Measurements from ENCODE around the gene TESK2.

The TESK2 gene

GRCh38 chr1:45354838-45355237 is 136.1 kb downstream of the TESK2 start:
- H3K27ac ChIP-seq (ENCODE audit: low read length): no peak overlapping the region
- DNase-seq (no peak), ATAC-seq (ENCODE audit: insufficient read depth, low read depth) (no peak)
- no peaks in the 10 kb centered on the region for H3K36me3 ChIP-seq (ENCODE audit: insufficient read depth, low read length)
- H3K4me3 ChIP-seq (ENCODE audit: low read depth in 1 of 2, low read length in 2 of 2): no peak overlapping the region
- no peak overlapping the region for H2AFZ ChIP-seq (ENCODE audit: low read depth, low read length)
- no peak overlapping the region for H3K9ac ChIP-seq (ENCODE audit: low read depth, low read length)
- no peak overlapping the region for H3K4me2 ChIP-seq (ENCODE audit: insufficient read depth, low read length)
- no peaks in the 10 kb centered on the region for H3K9me3 ChIP-seq (ENCODE audit: insufficient read depth, low read length, severe bottlenecking)
- no peaks in the 10 kb centered on the region for H4K20me1 ChIP-seq (ENCODE audit: insufficient read depth, low read length)
- TF ChIP-seq CTCF (IDR thresholded peaks at IDR 0.05; ENCODE audit: borderline replicate concordance, extremely low read depth, low read length, poor library complexity, severe bottlenecking) (no peak), EZH2 (IDR thresholded peaks at IDR 0.05; ENCODE audit: borderline replicate concordance, low read depth, low read length, severe bottlenecking) (no peak)
- H3K27me3 ChIP-seq (ENCODE audit: insufficient read depth, low read length, poor library complexity): no peaks in the 10 kb centered on the region
- H3K4me1 ChIP-seq (ENCODE audit: insufficient read depth, low read length): no peaks in the 10 kb centered on the region
- no peaks in the 10 kb centered on the region for H3K79me2 ChIP-seq (ENCODE audit: insufficient read depth, low read length)

- H3K9me3 ChIP-seq (ENCODE audit: insufficient read depth, low read length, severe bottlenecking): no peaks in the 10 kb centered on the region
- no peak overlapping the region for H2AFZ ChIP-seq (ENCODE audit: low read depth, low read length)
- no peaks in the 10 kb centered on the region for H3K27me3 ChIP-seq (ENCODE audit: insufficient read depth, low read length, poor library complexity)
- no peak overlapping the region for H3K27ac ChIP-seq (ENCODE audit: low read length)
- H3K9ac ChIP-seq (ENCODE audit: low read depth, low read length): no peak overlapping the region
- no peak overlapping the region for H3K4me2 ChIP-seq (ENCODE audit: insufficient read depth, low read length)
- H4K20me1 ChIP-seq (ENCODE audit: insufficient read depth, low read length): no peaks in the 10 kb centered on the region
- DNase-seq (no peak), ATAC-seq (ENCODE audit: insufficient read depth, low read depth) (no peak)
- no peak for TF ChIP-seq EZH2 (IDR thresholded peaks at IDR 0.05; ENCODE audit: borderline replicate concordance, low read depth, low read length, severe bottlenecking)
- TF ChIP-seq CTCF (IDR thresholded peaks at IDR 0.05; ENCODE audit: borderline replicate concordance, extremely low read depth, low read length, poor library complexity, severe bottlenecking): no peak
- H3K36me3 ChIP-seq (ENCODE audit: insufficient read depth, low read length): no peaks in the 10 kb centered on the region
- H3K4me1 ChIP-seq (ENCODE audit: insufficient read depth, low read length): no peaks in the 10 kb centered on the region
- H3K79me2 ChIP-seq (ENCODE audit: insufficient read depth, low read length): no peaks in the 10 kb centered on the region
- H3K4me3 ChIP-seq (ENCODE audit: low read depth in 1 of 2, low read length in 2 of 2): no peak overlapping the region
These were observed 137.3 kb downstream of the TESK2 start for GRCh38 chr1:45353685-45354084.

- H3K36me3 ChIP-seq (ENCODE audit: insufficient read depth, low read length): no peaks in the 10 kb centered on the region
- H3K9ac ChIP-seq (ENCODE audit: low read depth, low read length): no peak overlapping the region
- H3K27ac ChIP-seq (ENCODE audit: low read length): no peak overlapping the region
- no peak overlapping the region for H2AFZ ChIP-seq (ENCODE audit: low read depth, low read length)
- DNase-seq: no peak
- H3K4me2 ChIP-seq (ENCODE audit: insufficient read depth, low read length): no peak overlapping the region
- no peak for ATAC-seq (ENCODE audit: insufficient read depth, low read depth)
- H3K27me3 ChIP-seq (ENCODE audit: insufficient read depth, low read length, poor library complexity): no peaks in the 10 kb centered on the region
- TF ChIP-seq CTCF (IDR thresholded peaks at IDR 0.05; ENCODE audit: borderline replicate concordance, extremely low read depth, low read length, poor library complexity, severe bottlenecking) (no peak), EZH2 (IDR thresholded peaks at IDR 0.05; ENCODE audit: borderline replicate concordance, low read depth, low read length, severe bottlenecking) (no peak)
- no peaks in the 10 kb centered on the region for H3K4me1 ChIP-seq (ENCODE audit: insufficient read depth, low read length)
- no peaks in the 10 kb centered on the region for H4K20me1 ChIP-seq (ENCODE audit: insufficient read depth, low read length)
- no peaks in the 10 kb centered on the region for H3K79me2 ChIP-seq (ENCODE audit: insufficient read depth, low read length)
- H3K4me3 ChIP-seq (ENCODE audit: low read depth in 1 of 2, low read length in 2 of 2): no peak overlapping the region
- no peaks in the 10 kb centered on the region for H3K9me3 ChIP-seq (ENCODE audit: insufficient read depth, low read length, severe bottlenecking)
These were observed 139.5 kb downstream of the TESK2 start for GRCh38 chr1:45351508-45351907.
